COLO668 (cell line): Measurements from ENCODE around the gene TCTA.

Source experiments
- DNase-seq: peaks from one replicate; lab custom pipeline; 2025; ENCODE audit not compliant: unreplicated experiment; lab: John Stamatoyannopoulos, UW

The TCTA gene

GRCh38 chr3:49410066-49410845, 2.0 kb upstream of the TCTA start:
- DNase-seq: no peak

GRCh38 chr3:49410846-49411534, 1.2 kb upstream of the TCTA start:
- no peak for DNase-seq

- peak; percentile 68 for DNase-seq
These were observed 672 bp upstream of the TCTA start for GRCh38 chr3:49411535-49411967.

GRCh38 chr3:49412632-49413337, 562 bp downstream of the TCTA start:
- no peak for DNase-seq

GRCh38 chr3:49413338-49413734, 1.1 kb downstream of the TCTA start:
- no peak for DNase-seq

- no peak for DNase-seq
These were observed 2.5 kb downstream of the TCTA start for GRCh38 chr3:49414753-49415152.

- no peak for DNase-seq
These were observed 3.8 kb downstream of the TCTA start for GRCh38 chr3:49415931-49416601.

- no peak for DNase-seq
These were observed 4.6 kb downstream of the TCTA start for GRCh38 chr3:49416867-49417266.

GRCh38 chr3:49417516-49418120, 5.4 kb downstream of the TCTA start:
- no peak for DNase-seq

- DNase-seq: no peak
These were observed 9.7 kb downstream of the TCTA start for GRCh38 chr3:49421890-49422378.

- DNase-seq: no peak
These were observed 10.4 kb downstream of the TCTA start, which contains the start of gene AMT for GRCh38 chr3:49422379-49423248. Gene AMT, minus strand, starts transcription at chr3:49422473. Its CDS starts 23 bp downstream, at chr3:49422450.

GRCh38 chr3:49424816-49425215, 12.6 kb downstream of the TCTA start:
- DNase-seq: no peak

- DNase-seq: no peak
These were observed 15.4 kb downstream of the TCTA start for GRCh38 chr3:49427586-49427985.

- DNase-seq: no peak
These were observed 16.5 kb downstream of the TCTA start for GRCh38 chr3:49428752-49429080.

- DNase-seq: no peak
These were observed 22.5 kb downstream of the TCTA start for GRCh38 chr3:49434731-49435130.

- DNase-seq: no peak
These were observed 33.2 kb downstream of the TCTA start for GRCh38 chr3:49445391-49445790.

GRCh38 chr3:49453621-49454020, 41.4 kb downstream of the TCTA start:
- no peak for DNase-seq

GRCh38 chr3:49454458-49454857, 42.2 kb downstream of the TCTA start:
- peak; percentile 11 for DNase-seq

- DNase-seq: no peak
These were observed 42.9 kb downstream of the TCTA start for GRCh38 chr3:49454898-49455681.
